Endothelial cell of umbilical vein (primary cell): ENCODE measurements around the gene UBE2M. TPM values are rescaled to one million over a fixed set of nuclear protein-coding genes. Genes with fewer than 3 reads are reported as not detected.
A peak's percentile ranks its signal among the peaks of the same experiment; 100 is the strongest.

Source experiments
- BruUV-seq: library from RNA; stranded (reverse); fragments of 400-500 nt; replicated peaks from 2 replicates; lab custom pipeline; 2021; lab: Mats Ljungman, UMichigan
- CTCF ChIA-PET: fragments of 300-600, 350-600 bp; sonication (Branson Sonifier 250); formaldehyde crosslinking; loops from one replicate; lab custom pipeline; 2021; ENCODE audit warnings: antibody characterized with exemption, inconsistent platforms; lab: Charles Lee
- POLR2A ChIA-PET: fragments of 300-600, 350-600 bp; sonication (Branson Sonifier 250); formaldehyde crosslinking; loops from one replicate; lab custom pipeline; 2021; ENCODE audit warnings: antibody characterized with exemption, inconsistent platforms; lab: Charles Lee
- DNase-seq: peaks from one replicate; pipeline ENCODE4 v3.0.0-alpha.2; 2011; ENCODE audit warnings: low read depth, low spot score
- FAIRE-seq: peaks from 2 replicates; lab custom pipeline; 2011; peaks lifted over from hg19 to GRCh38; lab: Jason Lieb, UNC
- H2AFZ ChIP-seq: 2 replicates; pipeline ENCODE4 v1.6.0; 2012; ENCODE audit warnings: low read depth, low read length, control low read depth, inconsistent platforms
- H3K27ac ChIP-seq: 2 replicates; pipeline ENCODE4 v1.5.1; 2011; ENCODE audit warnings: low read depth, mild to moderate bottlenecking, control low read depth, low read length, moderate library complexity; ENCODE audit not compliant: insufficient read depth
- H3K27me3 ChIP-seq, 2 experiments: 2 replicates each; pipeline versions ENCODE4 v1.6.0 to v1.6.1; 2011; ENCODE audit warnings: low read length in 2 of 2, mixed read lengths in 1 of 2; ENCODE audit not compliant: control insufficient read depth in 2 of 2, insufficient read depth in 2 of 2
- H3K36me3 ChIP-seq, 2 experiments: 2 replicates in 1 of 2; 3 replicates in 1 of 2; pipeline ENCODE4 v1.5.1; 2011; ENCODE audit warnings: low read length in 2 of 2, mild to moderate bottlenecking in 1 of 2, moderate library complexity in 1 of 2; ENCODE audit not compliant: control insufficient read depth in 2 of 2, insufficient read depth in 2 of 2; ENCODE audit errors: extremely low read depth in 1 of 2
- H3K4me1 ChIP-seq: 3 replicates; pipeline ENCODE4 v1.5.1; 2011; ENCODE audit warnings: mild to moderate bottlenecking, low read length; ENCODE audit not compliant: control insufficient read depth, insufficient read depth; ENCODE audit errors: extremely low read depth
- H3K4me2 ChIP-seq: 2 replicates; pipeline ENCODE4 v1.6.1; 2011; ENCODE audit warnings: low read length, control low read depth, mixed read lengths; ENCODE audit not compliant: insufficient read depth
- H3K4me3 ChIP-seq, 3 experiments: fragments of 200-600 bp in 1 of 3; sonication (generic), shearing (Covaris generic) in 1 of 3; replicated peaks in 1 of 3; 2 replicates each; pipeline ENCODE4 v1.5.1; 2011 to 2016; ENCODE audit warnings: control low read depth in 3 of 3, low read length in 3 of 3, mild to moderate bottlenecking in 2 of 3, inconsistent platforms in 1 of 3, low read depth in 1 of 3, moderate library complexity in 1 of 3; ENCODE audit not compliant: insufficient read depth in 1 of 3
- H3K79me2 ChIP-seq: 2 replicates; pipeline ENCODE4 v1.6.0; 2012; ENCODE audit warnings: low read length, inconsistent platforms; ENCODE audit not compliant: control insufficient read depth, insufficient read depth
- H3K9ac ChIP-seq: replicated peaks from 2 replicates; pipeline ENCODE3; 2011; ENCODE audit warnings: low read length, control low read depth; ENCODE audit not compliant: insufficient read depth; ENCODE audit errors: extremely low read depth
- H3K9me1 ChIP-seq: replicated peaks from 3 replicates; pipeline ENCODE4 v1.6.0; 2011; ENCODE audit warnings: mild to moderate bottlenecking, low read length; ENCODE audit not compliant: control insufficient read depth, insufficient read depth; ENCODE audit errors: extremely low read depth
- H3K9me3 ChIP-seq: replicated peaks from 2 replicates; pipeline ENCODE4 v1.5.1; 2012; ENCODE audit warnings: low read length, inconsistent platforms; ENCODE audit not compliant: control insufficient read depth, insufficient read depth
- H4K20me1 ChIP-seq: replicated peaks from 2 replicates; pipeline ENCODE3; 2011; ENCODE audit warnings: mild to moderate bottlenecking, low read length; ENCODE audit not compliant: control insufficient read depth, insufficient read depth; ENCODE audit errors: extremely low read depth
- CTCF ChIP-seq, 2 donors: IDR thresholded peaks; 1 replicate in 1 of 2; 2 replicates in 1 of 2; pipeline ENCODE4 v1.5.1; 2011; ENCODE audit warnings: low read length in 2 of 2, mild to moderate bottlenecking in 2 of 2, moderate library complexity in 2 of 2, control low read depth in 1 of 2, inconsistent platforms in 1 of 2, low read depth in 1 of 2; ENCODE audit not compliant: insufficient read depth in 1 of 2; ENCODE audit errors: extremely low read depth in 1 of 2
- EZH2 ChIP-seq: IDR thresholded peaks from 2 replicates; pipeline ENCODE4 v1.6.1; 2012; ENCODE audit warnings: borderline replicate concordance, low read depth, mild to moderate bottlenecking, moderate library complexity, low read length, inconsistent platforms; ENCODE audit not compliant: severe bottlenecking
- FOS ChIP-seq: IDR thresholded peaks from 2 replicates; pipeline ENCODE4 v1.6.1; 2011; ENCODE audit warnings: mild to moderate bottlenecking, low read length, moderate library complexity, borderline replicate concordance; ENCODE audit not compliant: insufficient read depth
- GATA2 ChIP-seq: IDR thresholded peaks from 2 replicates; pipeline ENCODE4 v1.7.0; 2011; ENCODE audit warnings: low read depth, mild to moderate bottlenecking, moderate library complexity, mixed read lengths, low read length; ENCODE audit not compliant: insufficient read length, insufficient read depth
- JUN ChIP-seq: IDR thresholded peaks from 2 replicates; pipeline ENCODE4 v1.6.1; 2011; ENCODE audit warnings: borderline replicate concordance, low read depth; ENCODE audit not compliant: insufficient read length, insufficient read depth
- MYC ChIP-seq: IDR thresholded peaks from one replicate; pipeline ENCODE4 v1.6.1; 2011; ENCODE audit warnings: mild to moderate bottlenecking, low read depth, low read length
- POLR2A ChIP-seq: IDR thresholded peaks from 2 replicates; pipeline ENCODE4 v1.6.1; 2012; ENCODE audit warnings: low read depth, mild to moderate bottlenecking, control low read depth, low read length
- POLR2AphosphoS5 ChIP-seq: IDR thresholded peaks from 2 replicates; pipeline ENCODE4 v1.6.1; 2012; ENCODE audit warnings: low read depth, mild to moderate bottlenecking, control low read depth, low read length, moderate library complexity; ENCODE audit not compliant: insufficient read depth
- dilution Hi-C: fragments of 300-500 bp; cut with MboI; formaldehyde crosslinking; loops from one replicate; pipeline ENCODE4 v1.15.0; 2019; ENCODE audit warnings: low sequenced_read_pairs; ENCODE audit not compliant: extremely low pct_ligation_motif_present
- intact Hi-C: fragments of 100-400 bp; cut with micrococcal nuclease; formaldehyde crosslinking; loops from one replicate; pipeline ENCODE4 v1.10.0; 2022
- polyA plus RNA-seq, 4 experiments: library from polyadenylated mRNA; depleted of rRNA in 3 of 4; stranded (reverse) in 3 of 4; unstranded in 1 of 4; fragments of >200 nt; gene quantifications; 2 replicates each; pipeline versions ENCODE4 v1.2.1 to v1.2.3, GENCODE V29; 2011 to 2012; ENCODE audit warnings: missing spikeins in 1 of 4
- total RNA-seq: library from RNA; stranded (reverse); gene quantifications from 2 replicates; pipeline ENCODE4 v1.2.3, GENCODE V29; 2021

Gene UBE2M
- total and polyA plus RNA-seq, 2 donors (not counting 3 experiments of a cell fraction or from before 2014, with no cell fraction given) = 87.8 to 102 TPM

- Histone ChIP-seq H4K20me1 (peaks cover 4% of the 10 kb centered on the region), H3K4me2 (peak overlapping the region; percentile 44), H3K4me3 (peak overlapping the region; percentile 82 to 94 (median 85)), H3K36me3 (peaks cover 5 to 25% of the 10 kb centered on the region in 2 experiments), H3K27me3 (peaks cover 2 to 6% of the 10 kb centered on the region in 2 experiments), H2AFZ (no peak overlapping the region), H3K9me3 (no peaks in the 10 kb centered on the region), H3K4me1 (peaks cover 15% of the 10 kb centered on the region), H3K79me2 (peaks cover 50% of the 10 kb centered on the region), H3K27ac (peak overlapping the region; percentile 87), H3K9ac (peak overlapping the region; percentile 71), H3K9me1 (no peaks in the 10 kb centered on the region)
- ChIA-PET CTCF (interaction anchor here (1.2 to 3.2 kb wide), 6 partner anchors 9 to 37 kb away, joined by 3 to 52 read pairs (median 12); partner anchors contain the start of genes CHMP2A and ZBTB45), POLR2A (interaction anchor here (0.6 to 1.8 kb wide), 7 partner anchors 10 to 35 kb away, joined by 3 to 20 read pairs (median 6); partner anchors contain the start of genes CHMP2A and ZBTB45)
- FAIRE-seq (no peak), DNase-seq (peak; percentile 37)
- BruUV-seq = no TSS peak
- dilution Hi-C loops = no loop called here
- no peak for TF ChIP-seq POLR2A
- TF ChIP-seq CTCF (IDR thresholded peaks at IDR 0.05; ENCODE audit: extremely low read depth in 1 of 2, insufficient read depth in 1 of 2, low read depth in 1 of 2, low read length in 2 of 2) = no peak
- TF ChIP-seq GATA2 = no peak
- TF ChIP-seq EZH2 = no peak
- TF ChIP-seq POLR2AphosphoS5 = no peak
- TF ChIP-seq FOS = no peak
- TF ChIP-seq MYC = no peak
- no peak for TF ChIP-seq JUN
- intact Hi-C loops = loop anchor here (1.0 kb wide), 4 partner anchors 10 to 29 kb away; partner anchors contain the start of genes MZF1 and ZBTB45
Observed at GRCh38 chr19:58544591-58545285, 13.7 kb downstream of the UBE2M start.
